Skin of body (tissue), 2 donors: Measurements from ENCODE around the gene KRT20. TPM values are rescaled to one million over a fixed set of nuclear protein-coding genes. Genes with fewer than 3 reads are reported as not detected.
"Not testable (repeated sequence)": the region's sequence is repeated elsewhere in the genome, so short reads cannot be mapped to it uniquely, and the experiment has no call there.

Source experiments
- DNase-seq: peaks from one replicate; lab custom pipeline; 2025; lab: John Stamatoyannopoulos, UW
- total RNA-seq: library from RNA; depleted of rRNA; stranded (reverse); fragments of >200 nt; gene quantifications from one replicate; pipeline ENCODE4 v1.2.3, GENCODE V29; 2014

The KRT20 gene, protein sequence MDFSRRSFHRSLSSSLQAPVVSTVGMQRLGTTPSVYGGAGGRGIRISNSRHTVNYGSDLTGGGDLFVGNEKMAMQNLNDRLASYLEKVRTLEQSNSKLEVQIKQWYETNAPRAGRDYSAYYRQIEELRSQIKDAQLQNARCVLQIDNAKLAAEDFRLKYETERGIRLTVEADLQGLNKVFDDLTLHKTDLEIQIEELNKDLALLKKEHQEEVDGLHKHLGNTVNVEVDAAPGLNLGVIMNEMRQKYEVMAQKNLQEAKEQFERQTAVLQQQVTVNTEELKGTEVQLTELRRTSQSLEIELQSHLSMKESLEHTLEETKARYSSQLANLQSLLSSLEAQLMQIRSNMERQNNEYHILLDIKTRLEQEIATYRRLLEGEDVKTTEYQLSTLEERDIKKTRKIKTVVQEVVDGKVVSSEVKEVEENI
- total RNA-seq: 0.39 TPM

- DNase-seq: no peak
Observed at GRCh38 chr17:40884708-40885512, at the start of gene KRT20. Gene KRT20 (minus strand): TSS chr17:40885242. CDS start chr17:40885185, 57 bp downstream.

DNA sequence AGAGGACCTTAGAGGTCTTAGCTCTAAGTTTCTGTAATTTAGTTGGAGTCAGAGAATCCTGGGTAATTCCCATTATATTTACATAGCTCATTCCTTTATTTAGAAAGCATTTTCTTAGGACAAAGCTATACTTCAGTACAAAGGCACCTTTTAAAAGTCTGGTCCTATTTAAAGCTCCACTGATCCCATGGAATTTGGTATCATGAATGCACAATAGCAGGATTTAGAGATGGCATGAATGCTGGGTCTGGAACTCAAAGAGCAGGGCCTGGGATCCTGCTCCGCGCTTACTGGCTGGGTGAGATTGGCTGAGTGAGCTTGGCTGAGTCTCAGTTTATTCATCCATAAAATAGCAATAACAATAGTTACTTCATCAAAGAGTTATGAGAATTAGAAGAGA, 47.6 kb upstream of the KRT20 start:
- no peak for DNase-seq

- no peak for DNase-seq
Observed at GRCh38 chr17:40931311-40931710, 46.3 kb upstream of the KRT20 start.

- DNase-seq: no peak
Observed at GRCh38 chr17:40926341-40926740, 41.3 kb upstream of the KRT20 start.

DNA sequence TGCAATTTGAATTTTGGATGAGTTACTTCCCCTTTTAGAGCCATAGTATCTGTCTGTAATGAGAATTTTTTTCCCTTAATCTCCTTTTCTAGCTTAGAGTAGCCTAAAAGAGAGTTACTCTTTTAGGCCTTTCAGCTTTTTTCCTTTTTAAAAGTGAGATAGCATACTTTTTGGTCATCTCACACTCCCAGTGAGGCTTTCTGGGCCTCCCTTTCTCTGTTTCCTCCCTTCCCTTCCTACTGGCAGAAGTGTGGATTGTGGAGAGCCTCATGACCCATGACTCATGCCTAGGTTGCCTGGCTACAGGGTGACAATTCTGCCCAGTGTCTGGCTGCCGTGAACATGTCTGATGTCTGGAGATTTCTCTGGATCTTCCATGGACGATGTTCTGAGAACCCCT, 37.2 kb upstream of the KRT20 start:
- no peak for DNase-seq

DNA sequence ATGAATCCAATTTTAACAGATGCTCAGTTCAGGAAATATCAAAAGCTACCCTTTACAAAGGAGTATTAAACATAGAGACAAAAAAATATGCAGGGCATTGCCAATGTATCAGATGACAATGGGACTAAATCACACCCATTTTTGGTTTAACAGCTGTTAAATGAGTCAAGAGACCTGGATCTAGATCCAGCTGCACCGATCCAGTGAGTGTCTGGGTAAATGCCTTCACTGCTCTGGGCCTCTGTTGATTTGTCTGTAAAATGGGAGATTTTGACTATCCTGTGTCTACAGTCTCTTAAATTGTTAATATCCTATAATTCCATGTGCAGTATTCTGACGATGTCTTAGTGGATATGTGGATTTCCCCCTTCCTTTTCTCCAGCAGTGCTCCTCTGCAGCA, 36.0 kb upstream of the KRT20 start:
- no peak for DNase-seq

DNA sequence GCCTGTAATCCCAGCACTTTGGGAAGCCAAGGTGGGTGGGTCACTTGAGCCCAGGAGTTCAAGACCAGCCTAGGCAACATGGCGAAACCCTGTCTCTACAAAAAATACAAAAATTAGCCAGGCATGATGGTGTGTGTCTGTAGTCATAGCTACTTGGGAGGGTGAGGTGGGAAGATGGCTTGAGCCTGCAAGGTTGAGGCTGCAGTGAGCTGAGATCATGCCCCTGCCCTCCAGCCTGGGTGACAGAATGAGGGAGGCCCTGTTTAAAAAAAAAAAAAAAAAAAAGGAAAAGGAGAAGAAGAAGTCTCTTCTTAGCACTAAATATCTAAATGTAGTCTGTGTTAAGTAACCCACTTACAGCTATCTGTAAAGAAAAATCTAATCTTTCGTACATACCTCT, 32.1 kb upstream of the KRT20 start:
- DNase-seq: not testable (repeated sequence)

- DNase-seq: no peak
Observed at GRCh38 chr17:40916366-40916765, 31.3 kb upstream of the KRT20 start.

GRCh38 chr17:40915721-40916256, 30.7 kb upstream of the KRT20 start:
- no peak for DNase-seq

DNA sequence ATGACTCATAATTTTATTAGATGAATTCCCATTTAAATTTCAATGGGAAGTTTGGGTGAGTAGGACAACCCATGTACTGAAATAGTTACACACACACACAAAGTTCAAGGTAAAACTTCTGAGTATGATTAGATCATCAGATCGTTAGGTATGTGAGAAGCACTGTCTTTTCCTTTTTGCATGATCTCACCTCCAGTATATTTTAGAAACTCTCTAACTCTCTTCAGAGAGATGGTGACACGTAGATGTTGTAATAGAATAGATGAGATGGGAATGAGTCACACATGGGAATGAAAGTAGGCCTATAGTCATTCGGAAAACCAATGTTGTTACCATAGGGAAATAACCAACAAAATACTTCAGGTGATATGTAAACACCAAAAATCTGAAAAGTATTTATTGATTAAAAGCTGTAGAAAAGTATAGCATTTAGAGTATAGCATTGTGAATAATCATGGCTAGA, 30.2 kb upstream of the KRT20 start:
- DNase-seq: no peak

DNA sequence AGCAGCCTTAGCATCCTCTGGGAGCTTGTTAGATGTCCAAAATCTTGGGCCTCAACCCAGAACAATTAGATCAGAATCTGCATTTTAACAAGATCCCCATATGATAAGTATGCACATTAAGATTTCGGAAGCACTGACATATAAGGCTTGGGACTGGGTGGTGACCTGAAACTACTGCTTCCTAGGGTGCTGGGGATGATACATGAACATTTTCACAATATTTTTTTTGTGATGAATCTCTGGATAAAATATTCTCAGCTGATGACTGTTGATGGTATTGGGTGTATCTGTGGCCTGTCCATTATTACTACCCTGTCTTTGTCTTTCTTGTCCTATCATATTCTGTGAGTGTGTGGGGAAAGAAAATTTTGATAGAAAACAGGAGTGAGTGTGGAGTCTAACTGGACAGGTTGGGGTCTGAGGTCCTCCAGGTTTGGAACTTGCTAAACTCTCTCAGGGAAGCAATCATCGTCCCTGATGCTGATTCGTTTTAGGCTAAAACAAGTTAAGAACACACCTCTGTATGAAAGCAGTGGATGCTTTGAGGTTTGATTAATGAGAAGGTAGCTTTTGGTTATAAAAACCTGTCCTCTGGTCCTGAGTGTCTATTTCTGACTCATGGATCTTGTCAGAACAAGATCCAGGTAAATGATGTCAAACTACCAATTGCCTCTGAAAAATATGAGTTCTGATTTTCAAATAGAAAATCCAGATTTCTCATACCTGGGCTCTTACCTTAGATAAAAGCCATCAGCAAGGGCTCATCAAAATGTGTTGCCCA, 29.2 kb upstream of the KRT20 start:
- no peak for DNase-seq

DNA sequence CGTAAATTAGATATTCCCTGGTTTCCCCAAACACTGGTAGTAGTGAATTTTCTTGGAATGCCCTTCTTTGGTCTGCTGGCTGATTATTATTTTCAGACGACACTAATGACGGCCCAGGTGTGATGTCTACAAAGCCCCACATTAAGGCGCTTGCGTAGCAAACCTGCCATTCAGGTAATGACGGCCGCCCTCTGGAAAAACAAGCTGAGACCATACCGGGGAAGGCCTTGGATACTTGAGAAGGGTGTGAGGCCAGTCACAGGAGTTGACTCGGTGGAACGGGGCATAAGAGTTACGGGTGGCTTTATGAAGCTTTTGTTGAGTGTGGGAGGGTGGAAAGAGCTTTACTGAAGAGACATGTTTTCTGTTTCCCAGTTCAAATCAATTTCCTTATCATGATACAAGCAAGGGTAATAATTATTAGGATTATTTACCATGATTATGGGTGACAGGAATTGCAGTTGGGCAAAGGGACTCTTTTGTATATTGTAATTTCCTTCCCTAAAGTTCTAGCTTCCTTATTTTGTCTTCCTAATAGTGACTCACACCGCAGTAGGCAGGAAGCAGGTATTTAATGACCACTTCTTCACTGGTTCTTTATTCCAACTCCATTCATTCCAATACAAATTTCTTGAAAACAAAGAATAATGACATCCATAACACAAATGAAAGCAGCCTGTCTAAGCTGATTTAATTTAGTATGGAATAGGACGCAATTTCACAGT, 27.6 kb upstream of the KRT20 start:
- no peak for DNase-seq

- DNase-seq: peak; percentile 86
Observed at GRCh38 chr17:40910441-40910841, 25.4 kb upstream of the KRT20 start.

- DNase-seq: peak; percentile 59
Observed at GRCh38 chr17:40909755-40910154, 24.7 kb upstream of the KRT20 start.

DNA sequence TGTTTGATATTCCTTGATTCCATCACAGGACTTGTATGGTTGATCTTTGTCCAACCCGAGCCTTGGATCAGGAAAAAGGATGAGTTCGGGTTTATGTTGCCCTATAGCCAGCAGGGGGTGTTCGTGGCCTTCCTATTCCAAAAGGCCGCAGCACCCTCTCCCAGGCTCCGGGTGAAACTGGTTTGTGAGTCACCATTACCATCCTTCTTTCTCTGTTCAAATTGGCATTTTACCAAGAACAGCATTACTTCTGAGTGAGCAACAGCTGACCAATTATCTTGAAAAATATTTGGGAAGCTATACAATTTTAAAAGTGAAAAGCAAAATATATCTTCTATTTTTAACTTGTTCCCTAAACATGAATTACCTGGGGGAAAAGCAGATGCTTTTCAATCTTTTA, 24.3 kb upstream of the KRT20 start:
- DNase-seq: peak; percentile 56

- DNase-seq: no peak
Observed at GRCh38 chr17:40906613-40907012, 21.6 kb upstream of the KRT20 start.

DNA sequence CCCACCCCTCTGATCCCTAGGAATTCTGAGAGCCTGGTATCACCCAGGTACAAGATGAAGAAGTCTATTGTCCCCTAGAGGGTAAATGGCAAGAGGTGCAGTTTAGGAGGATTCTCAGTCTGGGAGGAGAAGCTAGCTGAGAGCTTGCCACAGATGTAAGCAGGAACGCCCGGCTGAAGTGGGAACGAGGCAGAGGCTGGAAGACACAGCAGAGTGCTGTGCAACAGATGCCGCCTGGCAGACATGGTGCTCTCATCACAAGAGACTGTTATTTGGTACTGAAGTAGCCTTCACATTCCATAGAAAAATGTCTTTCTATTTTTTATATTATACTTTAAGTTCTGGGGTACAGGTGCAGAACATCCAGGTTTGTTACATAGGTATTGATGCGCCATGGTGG, 20.3 kb upstream of the KRT20 start:
- peak; percentile 8 for DNase-seq

DNA sequence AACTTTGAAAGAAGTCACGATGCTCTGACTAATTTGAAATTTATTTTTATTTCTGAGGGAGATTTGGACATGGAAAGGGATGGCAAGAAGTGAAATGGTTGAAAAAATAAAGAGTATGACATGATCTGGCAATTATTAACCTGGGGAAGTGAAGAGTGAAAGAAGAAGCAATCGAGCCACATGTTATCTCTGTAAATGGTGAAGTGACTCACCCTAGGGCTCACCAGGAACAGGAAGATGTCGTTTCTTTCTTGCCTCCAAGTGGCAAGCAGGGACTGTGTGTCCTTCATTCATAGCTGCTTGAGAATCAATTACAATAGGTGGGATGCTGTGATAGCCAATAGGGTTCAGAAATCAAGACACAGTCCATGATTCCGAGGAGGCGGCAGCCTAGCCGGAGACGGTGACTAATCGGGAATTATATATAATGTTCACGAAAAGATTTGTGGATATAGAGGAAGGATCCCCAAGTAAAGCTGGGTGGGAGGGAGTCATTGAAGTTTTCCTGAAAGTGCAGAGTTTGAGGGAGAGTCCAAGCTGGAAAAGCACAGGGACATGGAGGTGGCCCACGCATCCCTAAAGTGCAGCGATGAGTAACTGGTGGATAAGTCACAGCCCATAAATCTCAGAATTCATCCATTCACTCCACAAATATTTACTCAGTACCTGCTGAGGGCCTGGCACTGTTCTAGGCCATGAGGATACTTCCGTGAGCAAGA, 18.2 kb upstream of the KRT20 start:
- no peak for DNase-seq

DNA sequence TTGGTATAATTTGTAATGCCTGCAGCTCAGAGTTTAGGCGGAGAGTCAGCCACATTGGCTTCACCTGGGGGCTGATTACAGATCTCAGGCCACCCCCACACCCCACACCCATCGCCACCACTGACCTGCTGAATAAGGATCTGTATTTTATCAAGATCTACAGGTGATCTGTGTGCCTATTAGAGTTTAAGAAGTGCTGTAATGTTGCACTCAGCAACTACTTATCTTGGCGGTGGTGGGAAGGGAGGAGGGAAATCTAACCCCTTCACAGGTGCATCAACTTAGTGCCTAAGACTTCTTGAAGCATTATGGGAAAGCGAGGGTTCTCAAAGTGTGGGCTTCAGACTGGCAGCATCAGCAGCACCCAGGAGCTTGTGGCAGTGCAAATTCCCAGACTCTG, 17.5 kb upstream of the KRT20 start:
- DNase-seq: no peak

DNA sequence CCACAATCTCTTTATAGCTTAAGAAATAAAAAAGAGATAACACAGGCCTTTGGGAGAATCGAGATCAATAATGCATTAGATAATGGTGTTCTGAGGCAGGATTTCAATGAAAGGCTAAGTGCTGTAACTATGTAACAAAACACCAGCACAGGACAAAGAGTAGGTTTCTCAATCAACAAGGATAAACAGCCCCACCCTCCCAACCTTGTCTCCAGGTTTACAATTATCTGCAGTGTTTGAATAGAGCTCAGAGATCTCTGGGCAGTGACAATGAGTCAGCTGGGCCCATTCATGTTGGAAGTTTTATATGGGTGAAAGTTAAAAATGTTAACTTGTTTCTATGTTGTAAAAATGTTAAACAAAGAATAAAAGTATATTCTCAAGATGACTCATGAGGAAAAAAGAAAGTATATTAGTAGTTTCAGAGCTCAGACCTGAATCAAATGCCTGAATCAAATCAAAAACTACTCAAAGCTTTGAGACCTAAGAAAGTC, 17.0 kb upstream of the KRT20 start:
- DNase-seq: no peak
